Effector memory CD4-positive, alpha-beta T cell (primary cell): ENCODE measurements around the gene RUVBL1.

ENCODE experiments used
- DNase-seq, 3 donors: peaks; one replicate each; pipeline ENCODE4 v3.0.0-alpha.2; 2020
- H3K27ac ChIP-seq: 2 replicates; pipeline ENCODE4 v1.7.0; 2013; ENCODE audit warnings: mild to moderate bottlenecking, low read length, moderate library complexity; ENCODE audit not compliant: insufficient read depth, poor library complexity, severe bottlenecking
- H3K27me3 ChIP-seq: replicated peaks from 2 replicates; pipeline ENCODE4 v1.7.0; 2013; ENCODE audit warnings: mild to moderate bottlenecking, low read length; ENCODE audit not compliant: insufficient read depth, control insufficient read depth, poor library complexity, severe bottlenecking
- H3K36me3 ChIP-seq: 2 replicates; pipeline ENCODE4 v1.7.0; 2013; ENCODE audit warnings: mild to moderate bottlenecking, low read length, moderate library complexity; ENCODE audit not compliant: control insufficient read depth, insufficient read depth
- H3K4me1 ChIP-seq: 2 replicates; pipeline ENCODE4 v1.7.0; 2013; ENCODE audit warnings: low read length, mild to moderate bottlenecking; ENCODE audit not compliant: control insufficient read depth, insufficient read depth, poor library complexity, severe bottlenecking
- H3K4me3 ChIP-seq: 2 replicates; pipeline ENCODE4 v1.7.0; 2013; ENCODE audit warnings: low read length, low read depth, mild to moderate bottlenecking; ENCODE audit not compliant: insufficient read depth, poor library complexity, severe bottlenecking
- H3K9me3 ChIP-seq: 2 replicates; pipeline ENCODE4 v1.7.0; 2013; ENCODE audit warnings: mild to moderate bottlenecking, low read length, moderate library complexity; ENCODE audit not compliant: control insufficient read depth

RUVBL1 gene

GRCh38 chr3:128040660-128041059, 83.0 kb downstream of the RUVBL1 start:
- H3K36me3 ChIP-seq: no peaks in the 10 kb centered on the region
- no peak for DNase-seq
- no peak overlapping the region for H3K27ac ChIP-seq
- no peak overlapping the region for H3K4me3 ChIP-seq
- no peaks in the 10 kb centered on the region for H3K4me1 ChIP-seq
- H3K27me3 ChIP-seq: peaks cover 4% of the 10 kb centered on the region
- no peaks in the 10 kb centered on the region for H3K9me3 ChIP-seq

DNA sequence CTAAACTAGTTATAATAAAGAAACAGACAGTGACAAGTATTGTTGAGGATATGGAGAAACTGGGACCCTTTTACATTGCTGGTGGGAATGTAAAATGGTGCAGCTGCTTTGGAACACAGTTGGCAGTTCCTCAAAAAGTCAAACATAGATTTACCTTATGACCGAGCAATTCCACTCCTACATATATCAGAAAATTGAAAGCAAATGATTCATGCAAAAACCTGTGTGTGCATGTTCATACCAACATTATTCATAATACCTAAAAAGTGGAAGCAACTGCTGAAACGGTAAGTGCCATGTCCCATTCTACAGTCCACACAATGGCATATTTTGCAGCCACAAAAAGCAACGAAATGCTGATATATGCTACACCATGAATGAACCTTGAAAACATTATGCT, 83.6 kb downstream of the RUVBL1 start:
- Histone ChIP-seq H3K9me3 (no peaks in the 10 kb centered on the region), H3K27me3 (peaks cover 4% of the 10 kb centered on the region), H3K4me1 (no peaks in the 10 kb centered on the region), H3K4me3 (no peak overlapping the region), H3K36me3 (no peaks in the 10 kb centered on the region), H3K27ac (no peak overlapping the region)
- no peak for DNase-seq

DNA sequence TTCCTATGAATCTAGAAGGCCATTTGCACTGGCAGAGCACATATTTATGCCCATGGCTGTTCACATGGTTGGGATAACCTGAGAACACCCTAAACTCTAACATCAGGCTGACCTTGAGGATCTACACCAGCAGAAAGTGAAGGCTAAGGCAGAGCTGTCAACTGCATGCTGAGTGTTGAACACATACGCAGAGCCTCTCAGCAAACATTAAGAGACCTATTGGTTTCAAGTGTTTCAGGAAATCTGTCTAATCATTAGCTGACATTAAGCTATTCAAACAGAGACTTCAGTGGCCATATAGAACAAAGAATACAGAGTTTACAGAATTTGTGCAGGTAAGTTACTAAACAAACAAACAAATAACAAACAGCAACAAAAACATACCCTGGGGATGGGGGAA, 87.5 kb downstream of the RUVBL1 start:
- Histone ChIP-seq H3K9me3 (no peaks in the 10 kb centered on the region), H3K4me1 (no peaks in the 10 kb centered on the region), H3K27me3 (peaks cover 4% of the 10 kb centered on the region), H3K27ac (no peak overlapping the region), H3K4me3 (no peak overlapping the region), H3K36me3 (no peaks in the 10 kb centered on the region)
- DNase-seq: no peak

GRCh38 chr3:128033102-128033501, 90.5 kb downstream of the RUVBL1 start:
- Histone ChIP-seq H3K9me3 (no peaks in the 10 kb centered on the region), H3K36me3 (no peaks in the 10 kb centered on the region), H3K27me3 (peaks cover 4% of the 10 kb centered on the region), H3K4me3 (no peak overlapping the region), H3K27ac (no peak overlapping the region), H3K4me1 (no peaks in the 10 kb centered on the region)
- no peak for DNase-seq
